Nephron progenitor cell (in vitro differentiated cells): ENCODE measurements around the gene TEDC1.

Experiments
- DNase-seq: peaks from one replicate; pipeline ENCODE4 v3.0.0; 2021
- H3K27ac Mint-ChIP-seq: 2 replicates; pipeline ENCODE4 v1.8.0; 2021; ENCODE audit warnings: mild to moderate bottlenecking, moderate library complexity, mixed read lengths
- H3K27me3 Mint-ChIP-seq: 2 replicates; pipeline ENCODE4 v1.8.0; 2021; ENCODE audit warnings: mild to moderate bottlenecking, low read depth, mixed read lengths; ENCODE audit not compliant: poor library complexity
- H3K36me3 Mint-ChIP-seq: 2 replicates; pipeline ENCODE4 v1.8.0; 2021; ENCODE audit warnings: low read depth, mixed read lengths
- H3K4me1 Mint-ChIP-seq: 2 replicates; pipeline ENCODE4 v1.8.0; 2021; ENCODE audit warnings: mixed read lengths
- H3K4me3 Mint-ChIP-seq: 2 replicates; pipeline ENCODE4 v1.8.0; 2021; ENCODE audit warnings: mild to moderate bottlenecking, moderate library complexity, mixed read lengths
- H3K9me3 Mint-ChIP-seq: 2 replicates; pipeline ENCODE4 v1.8.0; 2021; ENCODE audit warnings: mild to moderate bottlenecking, moderate library complexity, mixed read lengths
- TF ChIP-seq, protein P1 (sequence below): fragments of 200-600 bp; sonication (generic); IDR thresholded peaks from 2 replicates; pipeline ENCODE4 v1.5.0; 2021; ENCODE audit warnings: antibody characterized with exemption

The TEDC1 gene

DNA sequence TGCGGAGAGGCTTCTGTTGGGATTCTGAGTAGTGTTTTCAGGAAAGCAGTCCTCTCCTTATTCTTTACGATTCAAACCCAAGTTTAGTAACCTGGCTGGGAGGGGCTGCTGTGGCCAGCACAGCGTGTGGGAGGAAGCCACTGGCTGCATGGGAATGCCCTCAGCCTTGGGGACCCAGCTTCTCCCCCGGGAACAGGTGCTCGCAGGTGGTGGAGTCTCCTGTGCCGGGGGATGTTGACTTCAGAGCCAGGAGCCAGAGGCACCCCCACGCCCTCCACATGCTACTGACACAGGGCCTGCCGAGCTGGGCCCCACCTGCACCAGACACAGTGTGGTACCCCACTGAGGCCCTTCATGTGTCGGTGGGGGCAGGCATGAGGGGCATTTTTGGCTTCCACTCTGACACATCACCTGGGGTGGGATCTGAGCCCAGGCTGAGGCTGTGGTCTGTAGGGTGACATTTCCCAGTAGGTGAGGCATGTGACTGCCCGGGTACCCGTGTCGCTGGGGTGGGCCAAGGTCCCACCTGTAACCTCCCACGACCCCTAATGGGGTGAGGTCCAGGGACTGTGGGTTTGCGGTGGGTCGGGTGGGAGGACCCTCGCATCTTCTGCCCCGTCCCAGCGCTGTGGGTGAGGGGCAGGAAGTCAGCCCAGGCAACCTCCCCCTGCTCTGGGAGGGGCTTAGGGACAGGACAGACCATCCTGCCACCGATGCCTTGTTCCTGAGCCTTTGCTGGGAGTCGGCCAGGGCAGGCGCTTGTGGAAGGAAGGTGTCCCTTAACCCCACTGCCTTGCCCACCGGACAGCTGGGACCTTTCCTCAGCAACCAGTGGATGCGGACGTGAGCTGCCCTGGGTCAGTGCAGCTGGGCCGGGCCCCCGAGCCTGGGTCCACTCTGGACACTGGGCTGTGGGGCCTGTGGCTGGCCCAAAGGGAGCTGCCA, 44.9 kb upstream of the TEDC1 start:
- peaks cover 15% of the 10 kb centered on the region for H3K4me1 Mint-ChIP-seq
- no peak overlapping the region for H3K4me3 Mint-ChIP-seq
- no peaks in the 10 kb centered on the region for H3K27me3 Mint-ChIP-seq
- H3K9me3 Mint-ChIP-seq, result no peaks in the 10 kb centered on the region
- peak overlapping the region; percentile 79 for H3K27ac Mint-ChIP-seq
- H3K36me3 Mint-ChIP-seq, result peaks cover 20% of the 10 kb centered on the region
- TF ChIP-seq, protein P1, sequence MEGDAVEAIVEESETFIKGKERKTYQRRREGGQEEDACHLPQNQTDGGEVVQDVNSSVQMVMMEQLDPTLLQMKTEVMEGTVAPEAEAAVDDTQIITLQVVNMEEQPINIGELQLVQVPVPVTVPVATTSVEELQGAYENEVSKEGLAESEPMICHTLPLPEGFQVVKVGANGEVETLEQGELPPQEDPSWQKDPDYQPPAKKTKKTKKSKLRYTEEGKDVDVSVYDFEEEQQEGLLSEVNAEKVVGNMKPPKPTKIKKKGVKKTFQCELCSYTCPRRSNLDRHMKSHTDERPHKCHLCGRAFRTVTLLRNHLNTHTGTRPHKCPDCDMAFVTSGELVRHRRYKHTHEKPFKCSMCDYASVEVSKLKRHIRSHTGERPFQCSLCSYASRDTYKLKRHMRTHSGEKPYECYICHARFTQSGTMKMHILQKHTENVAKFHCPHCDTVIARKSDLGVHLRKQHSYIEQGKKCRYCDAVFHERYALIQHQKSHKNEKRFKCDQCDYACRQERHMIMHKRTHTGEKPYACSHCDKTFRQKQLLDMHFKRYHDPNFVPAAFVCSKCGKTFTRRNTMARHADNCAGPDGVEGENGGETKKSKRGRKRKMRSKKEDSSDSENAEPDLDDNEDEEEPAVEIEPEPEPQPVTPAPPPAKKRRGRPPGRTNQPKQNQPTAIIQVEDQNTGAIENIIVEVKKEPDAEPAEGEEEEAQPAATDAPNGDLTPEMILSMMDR, result no peak
- DNase-seq, result no peak

DNA sequence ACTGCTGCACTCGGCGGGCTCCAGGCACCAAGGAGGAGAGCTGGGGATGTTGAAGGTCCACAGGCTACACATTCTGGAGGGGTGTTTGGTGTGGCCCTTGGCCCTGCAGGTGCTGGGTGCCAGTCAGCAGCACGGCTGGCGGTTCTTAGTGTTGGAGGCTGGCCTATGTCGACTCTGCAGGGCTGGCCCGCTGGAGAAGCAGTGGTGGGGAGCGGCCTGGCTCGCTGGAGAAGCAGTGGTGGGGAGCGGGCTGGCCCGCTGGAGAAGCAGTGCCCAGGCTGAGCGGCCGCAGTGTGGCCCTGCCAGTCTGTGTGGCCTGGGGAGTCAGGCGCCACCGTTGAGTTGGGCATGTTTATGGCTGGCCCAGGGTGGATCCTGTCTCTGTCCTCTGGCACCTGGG, 44.1 kb upstream of the TEDC1 start:
- peaks cover 10% of the 10 kb centered on the region for H3K4me1 Mint-ChIP-seq
- TF ChIP-seq, protein P1, result no peak
- H3K27ac Mint-ChIP-seq, result peak overlapping the region; percentile 89
- no peaks in the 10 kb centered on the region for H3K27me3 Mint-ChIP-seq
- no peak overlapping the region for H3K4me3 Mint-ChIP-seq
- DNase-seq, result no peak
- peaks cover 15% of the 10 kb centered on the region for H3K36me3 Mint-ChIP-seq
- H3K9me3 Mint-ChIP-seq, result no peaks in the 10 kb centered on the region

DNA sequence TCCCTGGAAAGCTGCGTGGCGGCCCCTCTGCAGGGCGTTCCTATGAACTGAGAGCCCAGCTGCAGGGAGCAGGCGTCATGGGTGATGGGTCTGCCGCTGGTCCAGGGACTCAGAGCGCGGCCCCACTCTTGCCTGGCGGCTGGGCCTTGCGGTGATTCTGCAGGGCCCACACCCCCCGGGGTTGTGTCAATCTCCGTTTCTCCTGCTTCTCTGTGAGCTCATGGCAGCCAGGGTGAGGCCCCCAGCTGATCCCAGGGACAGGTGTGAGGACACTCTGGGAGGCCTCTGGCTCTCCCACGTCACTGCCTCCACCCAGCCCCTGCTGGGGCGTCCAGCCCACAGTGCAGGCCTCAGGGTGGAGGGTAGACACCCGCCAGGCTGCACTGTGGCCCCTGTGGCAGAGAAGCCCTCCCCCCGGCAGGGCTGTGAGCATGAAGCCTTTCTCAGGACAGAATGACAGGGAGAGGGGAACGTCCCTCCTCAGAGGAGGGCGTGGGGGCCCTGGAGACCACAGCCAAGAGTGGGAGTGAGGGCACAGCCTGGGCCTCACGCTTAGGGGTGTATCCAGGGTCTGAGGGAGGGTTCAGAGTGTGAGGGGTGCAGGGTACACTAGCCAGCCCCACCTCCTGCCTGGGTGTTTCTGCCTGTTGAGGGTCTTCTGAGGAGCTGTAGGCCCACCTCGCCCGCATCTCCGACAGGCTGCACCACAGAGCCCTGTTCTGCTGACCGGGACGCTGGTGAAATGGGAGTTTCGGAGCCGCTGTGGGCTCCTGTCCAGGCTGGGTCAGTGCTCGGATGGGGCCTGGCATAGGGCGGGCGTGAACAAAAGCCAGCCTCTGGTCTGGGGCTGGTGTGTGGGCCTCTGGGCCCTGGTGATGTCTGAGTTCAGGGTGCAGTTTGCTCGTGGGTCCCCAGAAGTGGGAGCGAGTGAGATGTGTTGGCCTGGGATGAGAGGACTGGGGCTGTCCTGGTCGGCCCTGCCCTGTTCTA, 43.1 kb upstream of the TEDC1 start:
- DNase-seq, result no peak
- TF ChIP-seq, protein P1, result no peak
- no peak overlapping the region for H3K27ac Mint-ChIP-seq
- no peaks in the 10 kb centered on the region for H3K27me3 Mint-ChIP-seq
- H3K4me3 Mint-ChIP-seq, result no peak overlapping the region
- H3K9me3 Mint-ChIP-seq, result no peaks in the 10 kb centered on the region
- H3K36me3 Mint-ChIP-seq, result peaks cover 11% of the 10 kb centered on the region
- H3K4me1 Mint-ChIP-seq, result peaks cover 10% of the 10 kb centered on the region

DNA sequence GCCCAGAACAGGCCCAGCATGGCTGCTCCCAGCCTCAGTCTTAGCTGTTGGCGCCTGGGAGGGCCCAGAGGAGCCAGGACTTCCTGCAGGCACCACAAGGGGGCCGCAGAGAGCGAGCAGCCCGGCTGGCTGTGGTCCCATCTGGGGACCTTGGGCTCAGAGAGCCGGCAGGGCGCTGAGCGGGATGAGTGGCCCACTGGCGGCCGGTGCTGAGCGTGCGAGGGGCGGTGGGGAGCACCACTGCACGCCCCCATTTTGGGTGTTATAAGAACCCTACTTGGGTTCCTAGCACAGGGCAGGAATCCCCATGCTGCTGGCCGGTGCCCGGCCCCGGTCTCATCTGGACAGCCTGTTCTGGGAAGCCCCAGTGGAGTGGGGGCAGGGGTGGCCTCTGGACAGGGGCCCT, 42.3 kb upstream of the TEDC1 start:
- peak; percentile 79 for DNase-seq

DNA sequence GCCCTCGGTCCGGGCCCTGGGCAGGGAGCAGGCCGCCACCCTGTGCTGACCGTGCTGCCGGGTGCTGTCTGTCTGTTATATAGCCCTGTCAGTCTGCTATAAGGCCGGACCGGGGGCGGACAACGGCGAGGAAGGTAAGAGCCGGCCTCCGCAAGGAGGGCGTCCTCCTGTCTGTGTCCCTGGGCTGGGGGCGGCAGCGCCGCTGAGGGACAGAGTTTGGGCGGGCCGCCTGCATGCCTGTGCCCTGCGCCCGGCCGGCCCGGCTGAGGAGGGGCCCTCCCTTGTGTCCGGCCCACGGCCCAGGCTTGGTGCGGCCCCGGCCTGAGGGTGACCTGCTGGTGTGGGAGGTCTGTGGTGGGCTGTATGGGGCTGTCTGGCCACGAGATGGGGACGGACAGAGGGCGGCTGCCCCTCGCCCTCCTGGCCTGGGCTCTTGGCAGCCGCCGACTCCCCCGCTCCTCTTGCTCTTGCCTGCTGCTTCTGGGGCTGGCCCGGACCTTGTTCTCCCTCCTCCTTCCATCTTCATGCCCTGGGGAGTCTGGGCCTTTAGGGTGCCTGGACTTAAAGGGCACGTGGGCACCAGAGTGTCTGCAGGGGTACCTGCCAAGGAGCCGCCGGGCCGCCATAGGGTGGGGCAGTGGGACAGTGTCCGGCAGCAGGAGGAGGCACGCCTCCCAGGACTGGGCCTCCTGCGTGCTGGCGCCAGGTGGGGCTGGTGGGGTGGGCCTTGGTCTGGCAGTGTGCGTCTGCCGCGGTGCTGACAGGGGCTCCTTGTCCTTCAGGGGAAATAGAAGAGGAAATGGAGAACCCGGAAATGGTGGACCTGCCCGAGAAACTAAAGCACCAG, 41.5 kb upstream of the TEDC1 start:
- Mint-ChIP-seq H3K36me3 (peaks cover 10% of the 10 kb centered on the region), H3K4me3 (no peak overlapping the region), H3K27ac (no peak overlapping the region), H3K9me3 (no peaks in the 10 kb centered on the region), H3K4me1 (peaks cover 10% of the 10 kb centered on the region), H3K27me3 (no peaks in the 10 kb centered on the region)
- TF ChIP-seq, protein P1, result no peak
- DNase-seq, result no peak

More for the DNA sequence above, 42.3 kb upstream of the TEDC1 start:
- H3K27ac Mint-ChIP-seq, result no peak overlapping the region
- peaks cover 10% of the 10 kb centered on the region for H3K36me3 Mint-ChIP-seq
- no peaks in the 10 kb centered on the region for H3K9me3 Mint-ChIP-seq
- peaks cover 10% of the 10 kb centered on the region for H3K4me1 Mint-ChIP-seq
- TF ChIP-seq, protein P1, result peak; percentile 80
- no peaks in the 10 kb centered on the region for H3K27me3 Mint-ChIP-seq
- H3K4me3 Mint-ChIP-seq, result no peak overlapping the region
